ENCODE data around the gene RAD51C. TPM values are rescaled to one million over a fixed set of nuclear protein-coding genes. Genes with fewer than 3 reads are reported as not detected.

The RAD51C gene
- polyA plus RNA-seq, 1 of the 3 experiments (the other 2 are of a cell fraction) = 36.1 TPM

- no peaks in the 10 kb centered on the region for H3K9me2 ChIP-seq
- ChIA-PET CTCF (interaction anchor here (0.7 to 7.4 kb wide), 4 partner anchors 7 to 302 kb away, joined by 3 to 53 read pairs (median 6); partner anchors contain the start of gene RAD51C), POLR2A (interaction anchor here (0.7 kb wide), 1 partner anchor 177 kb away, joined by 3 read pairs; no protein-coding TSS in a partner anchor)
- TF ChIP-seq, protein P1, sequence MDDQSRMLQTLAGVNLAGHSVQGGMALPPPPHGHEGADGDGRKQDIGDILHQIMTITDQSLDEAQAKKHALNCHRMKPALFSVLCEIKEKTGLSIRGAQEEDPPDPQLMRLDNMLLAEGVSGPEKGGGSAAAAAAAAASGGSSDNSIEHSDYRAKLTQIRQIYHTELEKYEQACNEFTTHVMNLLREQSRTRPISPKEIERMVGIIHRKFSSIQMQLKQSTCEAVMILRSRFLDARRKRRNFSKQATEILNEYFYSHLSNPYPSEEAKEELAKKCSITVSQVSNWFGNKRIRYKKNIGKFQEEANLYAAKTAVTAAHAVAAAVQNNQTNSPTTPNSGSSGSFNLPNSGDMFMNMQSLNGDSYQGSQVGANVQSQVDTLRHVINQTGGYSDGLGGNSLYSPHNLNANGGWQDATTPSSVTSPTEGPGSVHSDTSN (IDR thresholded peaks at IDR 0.05) = 0 out of 2 replicates have a peak, but pooled peaks have one; percentile 14
- TF ChIP-seq FOXJ3 (CRISPR knock-in tag; IDR thresholded peaks at IDR 0.05) = no peak
- TF ChIP-seq, protein P2, sequence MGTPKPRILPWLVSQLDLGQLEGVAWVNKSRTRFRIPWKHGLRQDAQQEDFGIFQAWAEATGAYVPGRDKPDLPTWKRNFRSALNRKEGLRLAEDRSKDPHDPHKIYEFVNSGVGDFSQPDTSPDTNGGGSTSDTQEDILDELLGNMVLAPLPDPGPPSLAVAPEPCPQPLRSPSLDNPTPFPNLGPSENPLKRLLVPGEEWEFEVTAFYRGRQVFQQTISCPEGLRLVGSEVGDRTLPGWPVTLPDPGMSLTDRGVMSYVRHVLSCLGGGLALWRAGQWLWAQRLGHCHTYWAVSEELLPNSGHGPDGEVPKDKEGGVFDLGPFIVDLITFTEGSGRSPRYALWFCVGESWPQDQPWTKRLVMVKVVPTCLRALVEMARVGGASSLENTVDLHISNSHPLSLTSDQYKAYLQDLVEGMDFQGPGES (IDR thresholded peaks at IDR 0.05; ENCODE audit: low read depth, low read length) = no peak
- TF ChIP-seq MAX (IDR thresholded peaks at IDR 0.05; ENCODE audit: low read depth) = no peak
- no peak for TF ChIP-seq RCOR1 (IDR thresholded peaks at IDR 0.05; ENCODE audit: low read length)
- no peak for TF ChIP-seq CTCF (IDR thresholded peaks at IDR 0.05)
- TF ChIP-seq RAD21 (IDR thresholded peaks at IDR 0.05; ENCODE audit: low read length) = no peak
- no peak for TF ChIP-seq EZH2phosphoT487 (IDR thresholded peaks at IDR 0.05; ENCODE audit: borderline replicate concordance, low read depth)
- TF ChIP-seq YY1 (IDR thresholded peaks at IDR 0.05; ENCODE audit: low read depth) = no peak
- no peak for TF ChIP-seq TEAD4 (IDR thresholded peaks at IDR 0.05; ENCODE audit: borderline replicate concordance, insufficient read depth)
- peak; percentile 53; the same call in 1 of the 2 replicates for TF ChIP-seq FOSL2 (IDR thresholded peaks at IDR 0.05; ENCODE audit: borderline replicate concordance, low read depth)
- TF ChIP-seq, protein P3, sequence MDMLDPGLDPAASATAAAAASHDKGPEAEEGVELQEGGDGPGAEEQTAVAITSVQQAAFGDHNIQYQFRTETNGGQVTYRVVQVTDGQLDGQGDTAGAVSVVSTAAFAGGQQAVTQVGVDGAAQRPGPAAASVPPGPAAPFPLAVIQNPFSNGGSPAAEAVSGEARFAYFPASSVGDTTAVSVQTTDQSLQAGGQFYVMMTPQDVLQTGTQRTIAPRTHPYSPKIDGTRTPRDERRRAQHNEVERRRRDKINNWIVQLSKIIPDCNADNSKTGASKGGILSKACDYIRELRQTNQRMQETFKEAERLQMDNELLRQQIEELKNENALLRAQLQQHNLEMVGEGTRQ (IDR thresholded peaks at IDR 0.05; ENCODE audit: borderline replicate concordance, low read depth, low read length) = no peak
- TF ChIP-seq POLR2AphosphoS5 (IDR thresholded peaks at IDR 0.05; ENCODE audit: low read depth, low read length) = no peak
- 0 out of 2 replicates have a peak, but pooled peaks have one; percentile 33 for TF ChIP-seq JUND (IDR thresholded peaks at IDR 0.05)
- no peak for TF ChIP-seq CHD2 (IDR thresholded peaks at IDR 0.05; ENCODE audit: low read length, partially characterized antibody)
- TF ChIP-seq GATA2 (CRISPR knock-in tag; IDR thresholded peaks at IDR 0.05) = no peak
- TF ChIP-seq RXRA (IDR thresholded peaks at IDR 0.05; ENCODE audit: borderline replicate concordance, low read depth) = no peak
- no peak for TF ChIP-seq GABPA (IDR thresholded peaks at IDR 0.05; ENCODE audit: low read depth)
- TF ChIP-seq FOXM1 (IDR thresholded peaks at IDR 0.05; ENCODE audit: low read depth) = no peak
- TF ChIP-seq NRF1 (IDR thresholded peaks at IDR 0.05; ENCODE audit: low read depth, low read length) = no peak
- no peak for TF ChIP-seq EP300 (IDR thresholded peaks at IDR 0.05; ENCODE audit: borderline replicate concordance in 1 of 2, low read depth in 1 of 2, low read length in 1 of 2)
- TF ChIP-seq TCF12 (IDR thresholded peaks at IDR 0.05) = no peak
- H3K4me3 ChIP-seq (ENCODE audit: low read depth in 2 of 2, low read length in 1 of 2) = no peak overlapping the region
- H3K27me3 ChIP-seq (ENCODE audit: insufficient read depth) = no peaks in the 10 kb centered on the region
- H3K27ac ChIP-seq (ENCODE audit: low read depth in 2 of 2, low read length in 1 of 2) = peak overlapping the region in 1 of 2 experiments; percentile 40; a peak in 2 of 4 replicates
- H3K9me3 ChIP-seq = no peaks in the 10 kb centered on the region
- H3K9ac ChIP-seq = no peak overlapping the region
- WGBS (ENCODE audit: low lambda C conversion rate) = 80% methylated on average over 4 of the region's 4 CpGs
- peaks cover 5% of the 10 kb centered on the region for H3F3A ChIP-seq (replicated peaks; ENCODE audit: insufficient read depth)
- H4K20me1 ChIP-seq (ENCODE audit: insufficient read depth) = no peaks in the 10 kb centered on the region
- H3K36me3 ChIP-seq (replicated peaks in 1 of 2; ENCODE audit: control insufficient read depth in 1 of 2, insufficient read depth in 2 of 2, low read length in 1 of 2) = peaks cover 0 to 4% of the 10 kb centered on the region in 2 experiments
- no peak for DNase-seq
- no peak overlapping the region for H2AFZ ChIP-seq (ENCODE audit: low read depth)
- H3K4me2 ChIP-seq = no peak overlapping the region
- no peaks in the 10 kb centered on the region for H3K79me2 ChIP-seq (ENCODE audit: insufficient read depth)
- H3K4me1 ChIP-seq (ENCODE audit: control insufficient read depth in 1 of 2, insufficient read depth in 2 of 2, low read depth in 1 of 2, low read length in 1 of 2) = no peaks in the 10 kb centered on the region
Measured at GRCh38 chr17:58703137-58703915, 10.9 kb downstream of the RAD51C start.
